IPS DF 6.9 (cell line): Measurements from ENCODE around the gene KAZN.
"Not testable (repeated sequence)": the region's sequence is repeated elsewhere in the genome, so short reads cannot be mapped to it uniquely, and the experiment has no call there.

ENCODE experiments used
- DNase-seq: peaks from one replicate; pipeline ENCODE4 v3.0.0-alpha.2; 2013; ENCODE audit warnings: low read depth, low spot score
- H3K27ac ChIP-seq: one replicate; pipeline ENCODE4 v1.5.1; 2013; ENCODE audit warnings: low read length, control low read depth
- H3K27me3 ChIP-seq: 2 replicates; pipeline ENCODE4 v1.6.1; 2013; ENCODE audit warnings: mild to moderate bottlenecking, low read length; ENCODE audit not compliant: control insufficient read depth, insufficient read depth
- H3K36me3 ChIP-seq: 2 replicates; pipeline ENCODE4 v1.6.1; 2013; ENCODE audit warnings: low read length; ENCODE audit not compliant: control insufficient read depth, insufficient read depth
- H3K4me1 ChIP-seq: 2 replicates; pipeline ENCODE4 v1.6.1; 2013; ENCODE audit warnings: low read length; ENCODE audit not compliant: control insufficient read depth, insufficient read depth
- H3K4me3 ChIP-seq: 2 replicates; pipeline ENCODE4 v1.5.1; 2013; ENCODE audit warnings: mild to moderate bottlenecking, low read length
- H3K9me3 ChIP-seq: 2 replicates; pipeline ENCODE4 v1.6.1; 2013; ENCODE audit warnings: low read length, inconsistent platforms; ENCODE audit not compliant: control insufficient read depth, insufficient read depth
- WGBS: extraction: QIAGEN DNeasy Blood & Tissue Kit; methylation state at CpG from one replicate; pipeline ENCODE4 v1.1.7; 2013; ENCODE audit warnings: mixed read lengths, missing lambda C conversion rate; ENCODE audit not compliant: insufficient read length, insufficient coverage; 5-methylcytosine and 5-hydroxymethylcytosine counted together

The KAZN gene

GRCh38 chr1:15038232-15039016, 439.9 kb downstream of the KAZN start:
- DNase-seq = peak; percentile 60

DNA sequence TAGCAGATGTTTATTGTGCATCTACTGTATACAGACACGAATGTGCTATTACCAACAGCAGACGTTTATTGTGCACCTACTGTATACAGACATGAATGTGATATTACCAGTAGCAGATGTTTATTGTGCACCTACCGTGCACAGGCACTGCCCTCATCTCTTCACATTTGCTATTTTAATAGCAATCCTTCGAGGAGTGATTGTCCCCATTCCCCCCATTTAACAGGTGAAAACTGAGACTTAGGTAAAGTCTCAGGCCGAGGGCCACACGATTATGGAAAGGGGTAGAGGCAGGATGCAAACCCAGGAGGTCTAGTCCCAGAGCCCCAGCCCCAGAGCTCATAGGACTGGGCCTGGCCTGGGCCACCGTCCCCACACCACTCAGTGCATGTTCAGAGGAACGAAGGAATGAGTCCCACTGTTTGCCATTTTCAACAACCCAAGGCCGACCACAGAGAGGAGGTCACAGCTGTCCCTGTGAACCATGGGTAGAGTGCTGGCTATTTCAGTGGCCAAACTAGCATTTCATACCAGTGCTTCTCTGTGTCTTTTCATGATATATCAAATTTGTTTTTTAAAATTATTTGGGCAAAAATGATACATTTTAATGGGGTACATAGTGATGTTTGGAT, 440.6 kb downstream of the KAZN start:
- H3K27me3 ChIP-seq = no peaks in the 10 kb centered on the region
- H3K36me3 ChIP-seq = no peaks in the 10 kb centered on the region
- H3K27ac ChIP-seq = no peak overlapping the region
- H3K4me3 ChIP-seq = no peak overlapping the region
- no peaks in the 10 kb centered on the region for H3K4me1 ChIP-seq
- no CpG with 5 or more reads among the region's 9 CpGs for WGBS
- DNase-seq = no peak
- no peaks in the 10 kb centered on the region for H3K9me3 ChIP-seq

More at GRCh38 chr1:15038232-15039016, 439.9 kb downstream of the KAZN start:
- WGBS = no CpG with 5 or more reads among the region's 7 CpGs
- no peaks in the 10 kb centered on the region for H3K27me3 ChIP-seq
- no peak overlapping the region for H3K27ac ChIP-seq
- H3K4me3 ChIP-seq = no peak overlapping the region
- no peaks in the 10 kb centered on the region for H3K36me3 ChIP-seq
- no peaks in the 10 kb centered on the region for H3K9me3 ChIP-seq
- H3K4me1 ChIP-seq = no peaks in the 10 kb centered on the region

DNA sequence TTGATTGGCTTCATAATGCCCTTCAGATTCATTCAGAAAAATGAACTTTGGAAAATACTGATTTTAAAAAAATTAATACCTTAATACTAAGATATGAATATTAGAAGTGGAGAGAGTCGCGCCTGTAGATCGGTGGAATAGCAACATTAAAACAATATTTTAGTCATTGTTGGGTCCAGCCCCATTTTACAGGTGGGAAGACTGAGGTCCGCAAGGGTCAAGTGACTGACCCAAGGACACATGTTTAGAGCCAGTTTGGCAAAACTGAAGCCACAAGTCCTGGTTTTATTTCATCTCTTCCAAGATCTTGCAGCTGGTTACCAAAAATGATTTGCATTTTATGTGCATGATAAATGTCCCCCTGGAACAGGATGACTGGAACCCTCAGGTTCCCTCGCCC, 441.4 kb downstream of the KAZN start:
- Histone ChIP-seq H3K27ac (no peak overlapping the region), H3K4me1 (no peaks in the 10 kb centered on the region), H3K4me3 (no peak overlapping the region), H3K9me3 (no peaks in the 10 kb centered on the region), H3K36me3 (no peaks in the 10 kb centered on the region), H3K27me3 (no peaks in the 10 kb centered on the region)
- DNase-seq = no peak
- WGBS = no CpG with 5 or more reads among the region's 5 CpGs

DNA sequence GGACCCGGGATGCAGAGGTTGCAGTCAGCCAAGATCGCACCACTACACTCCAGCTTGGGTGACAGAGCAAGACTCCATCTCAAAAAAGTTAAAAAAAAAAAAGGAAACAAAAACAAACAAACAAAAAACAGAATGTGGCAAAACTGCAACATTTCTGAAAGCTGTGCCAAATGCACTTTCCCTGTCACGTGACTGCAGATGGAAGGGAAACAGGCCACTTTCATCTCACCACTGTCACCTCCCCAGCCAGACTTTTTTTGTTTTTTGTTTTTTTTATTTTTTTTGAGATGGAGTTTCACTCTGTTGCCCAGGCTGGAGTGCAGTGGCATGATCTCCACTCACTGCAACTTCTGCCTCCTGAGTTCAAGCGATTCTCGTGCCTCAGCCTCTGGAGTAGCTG, 442.2 kb downstream of the KAZN start:
- H3K9me3 ChIP-seq, H3K36me3 ChIP-seq, H3K27me3 ChIP-seq, H3K4me1 ChIP-seq, DNase-seq, H3K27ac ChIP-seq, H3K4me3 ChIP-seq: not testable (repeated sequence)
- no CpG with 5 or more reads among the region's 5 CpGs for WGBS

DNA sequence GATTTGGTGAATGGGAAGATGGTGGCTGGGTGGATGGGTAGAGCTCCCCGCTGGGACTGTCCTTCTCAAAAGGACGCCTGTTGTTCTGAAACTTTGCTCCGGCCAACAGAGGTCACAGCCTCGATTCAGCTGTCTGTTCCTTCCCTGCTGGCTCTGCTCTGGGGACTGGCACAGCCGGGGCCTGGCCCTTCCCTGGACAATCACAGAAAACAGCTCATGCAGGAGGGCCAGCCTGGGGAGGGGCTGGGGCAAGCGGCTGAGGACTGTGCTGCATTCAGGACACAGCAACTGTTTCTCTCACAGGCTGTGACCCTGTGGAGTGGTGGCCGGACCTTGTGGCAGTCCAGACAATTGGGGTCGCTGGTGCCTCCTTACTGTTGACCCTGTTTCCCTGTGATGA, 444.4 kb downstream of the KAZN start:
- Histone ChIP-seq H3K27ac (no peak overlapping the region), H3K36me3 (no peaks in the 10 kb centered on the region), H3K4me3 (no peak overlapping the region; the same call in 1 of the 2 replicates), H3K4me1 (no peaks in the 10 kb centered on the region), H3K27me3 (no peaks in the 10 kb centered on the region), H3K9me3 (no peaks in the 10 kb centered on the region)
- no peak for DNase-seq
- WGBS = no CpG with 5 or more reads among the region's 8 CpGs

DNA sequence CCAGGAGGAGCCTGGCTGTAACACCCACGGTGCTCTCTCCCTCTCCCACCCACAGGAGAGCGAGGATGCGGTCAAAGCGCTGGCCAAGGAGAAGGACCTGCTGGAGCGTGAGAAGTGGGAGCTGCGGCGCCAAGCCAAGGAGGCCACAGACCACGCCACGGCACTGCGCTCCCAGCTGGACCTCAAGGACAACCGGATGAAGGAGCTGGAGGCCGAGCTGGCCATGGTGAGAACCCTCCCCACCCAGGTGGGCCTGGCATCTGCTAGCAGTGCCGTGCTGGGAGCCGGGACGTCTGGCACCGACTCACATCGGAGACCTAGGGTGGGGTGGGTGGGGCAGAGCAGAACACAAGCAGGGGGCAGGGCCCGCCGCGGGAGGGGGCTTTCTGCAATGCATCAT, 445.4 kb downstream of the KAZN start:
- whole genome bisulfite sequencing = no CpG with 5 or more reads among the region's 20 CpGs
- no peaks in the 10 kb centered on the region for H3K36me3 ChIP-seq
- no peaks in the 10 kb centered on the region for H3K9me3 ChIP-seq
- no peaks in the 10 kb centered on the region for H3K4me1 ChIP-seq
- DNase-seq = no peak
- H3K27ac ChIP-seq = no peak overlapping the region
- H3K27me3 ChIP-seq = no peaks in the 10 kb centered on the region
- no peak overlapping the region for H3K4me3 ChIP-seq

DNA sequence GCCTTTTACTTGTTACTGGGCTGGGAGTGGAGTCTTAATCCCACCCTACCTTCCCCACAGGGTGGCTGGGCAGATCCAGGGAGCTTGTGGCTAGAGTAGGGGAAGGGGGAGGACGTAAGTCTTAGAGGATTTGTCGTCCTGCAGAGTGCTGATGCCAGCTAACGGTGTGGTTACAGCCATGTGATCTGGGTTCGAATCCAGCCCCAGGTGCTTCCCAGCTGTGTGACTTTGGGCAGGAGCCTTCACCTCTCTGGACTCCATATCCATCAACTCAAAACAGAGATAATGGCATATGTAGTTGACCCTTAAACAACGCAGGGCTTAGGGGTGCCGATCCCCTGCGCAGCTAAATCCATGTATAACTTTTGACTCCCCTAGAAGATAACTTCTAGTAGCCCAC, 446.6 kb downstream of the KAZN start:
- no peak for DNase-seq
- no peaks in the 10 kb centered on the region for H3K27me3 ChIP-seq
- H3K27ac ChIP-seq = no peak overlapping the region
- no peaks in the 10 kb centered on the region for H3K9me3 ChIP-seq
- no peak overlapping the region for H3K4me3 ChIP-seq
- no CpG with 5 or more reads among the region's 7 CpGs for WGBS
- H3K36me3 ChIP-seq = no peaks in the 10 kb centered on the region
- H3K4me1 ChIP-seq = no peaks in the 10 kb centered on the region

GRCh38 chr1:15046487-15047165, 448.1 kb downstream of the KAZN start:
- no CpG with 5 or more reads among the region's 14 CpGs for WGBS
- DNase-seq = peak; percentile 66
- H3K9me3 ChIP-seq = no peaks in the 10 kb centered on the region
- H3K4me3 ChIP-seq = no peak overlapping the region
- H3K27ac ChIP-seq = no peak overlapping the region
- H3K27me3 ChIP-seq = no peaks in the 10 kb centered on the region
- H3K36me3 ChIP-seq = no peaks in the 10 kb centered on the region
- H3K4me1 ChIP-seq = no peaks in the 10 kb centered on the region; the same call in 1 of the 2 replicates

DNA sequence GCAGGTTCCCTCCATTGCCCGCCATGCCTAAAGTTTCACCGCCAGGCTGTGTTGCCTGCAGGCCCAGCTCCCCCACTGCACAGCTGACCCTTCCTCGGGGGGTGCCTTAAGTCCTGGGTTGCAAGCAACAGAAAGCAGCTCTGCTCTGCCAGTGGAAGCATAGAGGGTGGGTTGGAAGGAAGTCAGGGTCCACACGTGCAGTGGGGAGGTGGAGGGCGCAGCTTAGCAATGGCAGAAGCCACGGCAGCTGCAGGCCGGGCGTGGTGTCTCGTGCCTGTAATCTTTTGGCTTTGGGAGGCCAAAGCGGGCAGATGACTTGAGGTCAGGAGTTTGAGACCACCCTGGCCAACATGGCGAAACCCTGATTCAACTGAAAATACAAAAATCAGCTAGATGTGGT, 448.8 kb downstream of the KAZN start:
- H3K4me3 ChIP-seq = no peak overlapping the region
- no peak overlapping the region for H3K27ac ChIP-seq
- no peaks in the 10 kb centered on the region for H3K27me3 ChIP-seq
- no CpG with 5 or more reads among the region's 11 CpGs for WGBS
- H3K9me3 ChIP-seq = no peaks in the 10 kb centered on the region
- H3K36me3 ChIP-seq = no peaks in the 10 kb centered on the region
- H3K4me1 ChIP-seq = no peaks in the 10 kb centered on the region; the same call in 1 of the 2 replicates
- no peak for DNase-seq

- no peak overlapping the region for H3K27ac ChIP-seq
- WGBS = no CpG with 5 or more reads among the region's 35 CpGs
- no peaks in the 10 kb centered on the region for H3K9me3 ChIP-seq
- H3K36me3 ChIP-seq = no peaks in the 10 kb centered on the region
- no peaks in the 10 kb centered on the region for H3K27me3 ChIP-seq
- DNase-seq = no peak
- H3K4me1 ChIP-seq = peaks cover 3% of the 10 kb centered on the region
- no peak overlapping the region for H3K4me3 ChIP-seq
Observed at GRCh38 chr1:15048437-15048980, 450.0 kb downstream of the KAZN start.
